Stimulated activated CD8-positive, alpha-beta memory T cell treated with anti-CD3 and anti-CD28 coated beads, Interleukin-4, amount 100 ng/mL, for 4 hours (primary cell): Measurements from ENCODE around the gene TNFSF8.

Experiments
- DNase-seq, 2 donors: peaks; one replicate each; pipeline ENCODE4 v3.0.0-alpha.2; 2020; ENCODE audit warnings: low read depth in 2 of 2, low spot score in 1 of 2

Gene TNFSF8

GRCh38 chr9:114936581-114936980 is 6.2 kb upstream of the TNFSF8 start:
- DNase-seq, result no peak

GRCh38 chr9:114935119-114935518 is 4.7 kb upstream of the TNFSF8 start:
- no peak for DNase-seq

- no peak for DNase-seq
These were observed 2.1 kb upstream of the TNFSF8 start for GRCh38 chr9:114932502-114932901.

GRCh38 chr9:114931407-114931806 is 1.0 kb upstream of the TNFSF8 start:
- no peak for DNase-seq

GRCh38 chr9:114929201-114929600 is 1.2 kb downstream of the TNFSF8 start:
- no peak for DNase-seq

- no peak for DNase-seq
These were observed 1.7 kb downstream of the TNFSF8 start for GRCh38 chr9:114928671-114929070.

GRCh38 chr9:114928136-114928535 is 2.3 kb downstream of the TNFSF8 start:
- no peak for DNase-seq

- DNase-seq, result no peak
These were observed 4.7 kb downstream of the TNFSF8 start for GRCh38 chr9:114925672-114926071.

- DNase-seq, result no peak
These were observed 5.4 kb downstream of the TNFSF8 start for GRCh38 chr9:114925039-114925438.

- DNase-seq, result no peak
These were observed 6.1 kb downstream of the TNFSF8 start for GRCh38 chr9:114924327-114924726.

- DNase-seq, result no peak
These were observed 6.5 kb downstream of the TNFSF8 start for GRCh38 chr9:114923918-114924317.

- no peak for DNase-seq
These were observed 9.2 kb downstream of the TNFSF8 start for GRCh38 chr9:114921171-114921570.

- no peak for DNase-seq
These were observed 10.8 kb downstream of the TNFSF8 start for GRCh38 chr9:114919611-114920010.

GRCh38 chr9:114916481-114916880 is 13.9 kb downstream of the TNFSF8 start:
- no peak for DNase-seq

GRCh38 chr9:114914139-114914538 is 16.3 kb downstream of the TNFSF8 start:
- DNase-seq, result no peak

- no peak for DNase-seq
These were observed 16.7 kb downstream of the TNFSF8 start for GRCh38 chr9:114913656-114914055.

GRCh38 chr9:114913217-114913616 is 17.2 kb downstream of the TNFSF8 start:
- DNase-seq, result no peak

GRCh38 chr9:114911167-114911821 is 19.1 kb downstream of the TNFSF8 start:
- DNase-seq, result no peak

GRCh38 chr9:114910541-114910940 is 19.9 kb downstream of the TNFSF8 start:
- no peak for DNase-seq

GRCh38 chr9:114909661-114910060 is 20.7 kb downstream of the TNFSF8 start:
- no peak for DNase-seq

- no peak for DNase-seq
These were observed 21.5 kb downstream of the TNFSF8 start for GRCh38 chr9:114908805-114909448.

GRCh38 chr9:114908104-114908622 is 22.2 kb downstream of the TNFSF8 start:
- DNase-seq, result no peak
